GM12875 (cell line): ENCODE results near the gene RPRD1A.

Source experiments
- H3K4me3 ChIP-seq: one replicate; pipeline ENCODE4 v1.5.1; 2011; ENCODE audit warnings: low read depth, low read length, control low read depth
- CTCF ChIP-seq: IDR thresholded peaks from 2 replicates; pipeline ENCODE4 v1.5.1; 2011; ENCODE audit warnings: low read depth, mild to moderate bottlenecking, control low read depth, inconsistent platforms, low read length, moderate library complexity, borderline replicate concordance; ENCODE audit not compliant: insufficient read depth

The RPRD1A gene

GRCh38 chr18:35942133-35942532 is 125.2 kb downstream of the RPRD1A start:
- H3K4me3 ChIP-seq = no peak overlapping the region
- no peak for TF ChIP-seq CTCF

GRCh38 chr18:35941299-35941698 is 126.1 kb downstream of the RPRD1A start:
- no peak overlapping the region for H3K4me3 ChIP-seq
- TF ChIP-seq CTCF = no peak
